Measurements from ENCODE around the gene ZC3H12D.

DNA sequence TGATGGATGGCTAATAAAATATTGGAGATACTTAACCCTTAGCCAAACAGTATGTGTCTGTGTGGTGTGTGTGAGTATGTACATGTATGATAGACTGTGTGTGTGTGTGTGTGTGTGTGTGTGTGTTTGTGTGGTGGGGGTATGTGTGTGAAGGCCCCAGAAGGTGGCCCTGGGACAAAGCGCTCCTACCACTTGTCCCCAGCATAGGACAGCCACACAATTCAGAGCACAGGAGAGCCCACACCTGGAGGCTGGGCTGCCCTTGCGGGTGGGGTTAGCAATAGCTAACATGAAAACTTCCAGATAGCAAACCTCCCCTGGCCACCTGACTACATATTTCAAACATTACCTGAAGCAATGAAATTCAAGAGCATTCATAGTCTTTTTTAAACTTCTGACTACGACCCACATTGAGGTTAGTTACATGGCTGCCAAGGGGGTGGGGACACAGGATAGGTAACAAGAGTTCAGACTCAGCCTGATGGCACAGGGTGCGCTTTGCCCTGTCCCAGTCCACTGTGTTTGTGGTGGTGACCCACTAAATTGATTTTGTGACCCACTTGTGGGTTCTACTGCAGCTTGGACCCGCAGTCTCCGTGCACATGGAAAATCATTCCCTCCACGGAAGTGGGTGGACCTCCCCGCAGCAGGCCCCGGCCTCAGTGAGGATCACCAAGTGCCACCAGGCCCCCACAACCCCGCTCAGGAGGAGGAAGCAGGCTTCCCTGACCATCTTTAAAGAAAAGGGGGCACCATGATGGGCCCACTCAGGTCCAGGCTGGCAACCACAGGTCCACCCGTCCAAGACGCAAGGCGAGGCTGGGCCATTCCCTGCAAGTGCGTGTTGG is 34.8 kb downstream of the ZC3H12D start:
- TF ChIP-seq POLR2AphosphoS5 (IDR thresholded peaks at IDR 0.05; ENCODE audit: borderline replicate concordance, low read depth, low read length) = no peak
- TF ChIP-seq EZH2 (IDR thresholded peaks at IDR 0.05) = no peak
